Loucy (cell line): ENCODE measurements around the gene DNAJB6.

Experiments used
- H2AFZ ChIP-seq: fragments of 200-600 bp; sonication (generic); 2 replicates; pipeline ENCODE4 v1.6.0; 2016; ENCODE audit warnings: antibody characterized with exemption, mild to moderate bottlenecking, low read length, moderate library complexity
- H3F3A ChIP-seq: fragments of 200-600 bp; 2 replicates; pipeline ENCODE4 v1.6.0; 2016; ENCODE audit warnings: antibody characterized with exemption, low read depth, mild to moderate bottlenecking
- H3K27me3 ChIP-seq: fragments of 200-600 bp; sonication (generic); 2 replicates; pipeline ENCODE4 v1.6.1; 2014; ENCODE audit warnings: low read length, mild to moderate bottlenecking; ENCODE audit not compliant: insufficient read depth, poor library complexity, severe bottlenecking
- H3K36me3 ChIP-seq: fragments of 200-600 bp; sonication (generic); 2 replicates; pipeline ENCODE4 v1.6.1; 2016; ENCODE audit warnings: low read length; ENCODE audit not compliant: insufficient read depth
- H3K4me1 ChIP-seq: fragments of 200-600 bp; sonication (generic); 2 replicates; pipeline ENCODE4 v1.5.1; 2014; ENCODE audit warnings: low read length, mild to moderate bottlenecking; ENCODE audit not compliant: insufficient read depth, poor library complexity, severe bottlenecking
- H3K4me2 ChIP-seq: fragments of 200-600 bp; sonication (generic); 2 replicates; pipeline ENCODE4 v1.6.0; 2014; ENCODE audit warnings: antibody characterized with exemption, low read length, low read depth, mild to moderate bottlenecking; ENCODE audit not compliant: poor library complexity, severe bottlenecking
- H3K4me3 ChIP-seq: fragments of 200-600 bp; sonication (generic); 2 replicates; pipeline ENCODE4 v1.5.1; 2014; ENCODE audit warnings: low read length, mild to moderate bottlenecking, mixed read lengths; ENCODE audit not compliant: poor library complexity, severe bottlenecking
- H3K79me2 ChIP-seq: fragments of 200-600 bp; sonication (generic); 2 replicates; pipeline ENCODE4 v1.6.1; 2014; ENCODE audit warnings: low read length; ENCODE audit not compliant: insufficient read depth
- H3K9ac ChIP-seq: fragments of 200-600 bp; sonication (generic); 2 replicates; pipeline ENCODE4 v1.6.0; 2014; ENCODE audit warnings: mild to moderate bottlenecking, low read depth, low read length, moderate library complexity; ENCODE audit not compliant: poor library complexity, severe bottlenecking
- H3K9me2 ChIP-seq: fragments of 200-600 bp; sonication (generic); replicated peaks from 2 replicates; pipeline ENCODE4 v1.6.1; 2016; ENCODE audit warnings: low read depth, low read length, mixed read lengths
- H3K9me3 ChIP-seq: fragments of 200-600 bp; sonication (generic); 2 replicates; pipeline ENCODE4 v1.6.1; 2014; ENCODE audit warnings: mild to moderate bottlenecking, antibody characterized with exemption, low read length, low read depth; ENCODE audit not compliant: insufficient read depth
- H4K20me1 ChIP-seq: fragments of 200-600 bp; sonication (generic); 2 replicates; pipeline ENCODE4 v1.6.0; 2014; ENCODE audit warnings: antibody characterized with exemption, low read length, mild to moderate bottlenecking; ENCODE audit not compliant: insufficient read depth, poor library complexity, severe bottlenecking
- EZH2phosphoT487 ChIP-seq: fragments of 200-600 bp; IDR thresholded peaks from 2 replicates; pipeline ENCODE4 v1.6.1; 2018; ENCODE audit warnings: antibody characterized with exemption, mild to moderate bottlenecking, moderate library complexity, borderline replicate concordance
- TF ChIP-seq, protein P1 (sequence below): fragments of 200-600 bp; sonication (generic); conservative IDR thresholded peaks from 2 replicates; pipeline ENCODE4 v1.5.1; 2014; ENCODE audit warnings: mild to moderate bottlenecking, antibody characterized with exemption, low read length

The DNAJB6 gene

DNA sequence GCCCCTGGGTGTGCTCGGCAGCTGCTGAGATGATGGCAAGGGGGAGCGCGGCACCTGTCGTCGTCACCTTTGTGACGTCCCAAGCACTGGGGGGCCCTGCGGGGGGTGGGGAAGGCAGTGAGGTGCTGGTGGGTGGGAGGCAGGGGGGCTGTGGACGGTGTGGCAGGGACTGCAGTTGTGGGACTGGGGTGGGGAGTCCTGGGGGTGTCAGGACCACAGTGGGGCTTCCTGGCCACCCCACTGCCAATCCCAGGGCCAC, 82.2 kb downstream of the DNAJB6 start:
- TF ChIP-seq, protein P1, sequence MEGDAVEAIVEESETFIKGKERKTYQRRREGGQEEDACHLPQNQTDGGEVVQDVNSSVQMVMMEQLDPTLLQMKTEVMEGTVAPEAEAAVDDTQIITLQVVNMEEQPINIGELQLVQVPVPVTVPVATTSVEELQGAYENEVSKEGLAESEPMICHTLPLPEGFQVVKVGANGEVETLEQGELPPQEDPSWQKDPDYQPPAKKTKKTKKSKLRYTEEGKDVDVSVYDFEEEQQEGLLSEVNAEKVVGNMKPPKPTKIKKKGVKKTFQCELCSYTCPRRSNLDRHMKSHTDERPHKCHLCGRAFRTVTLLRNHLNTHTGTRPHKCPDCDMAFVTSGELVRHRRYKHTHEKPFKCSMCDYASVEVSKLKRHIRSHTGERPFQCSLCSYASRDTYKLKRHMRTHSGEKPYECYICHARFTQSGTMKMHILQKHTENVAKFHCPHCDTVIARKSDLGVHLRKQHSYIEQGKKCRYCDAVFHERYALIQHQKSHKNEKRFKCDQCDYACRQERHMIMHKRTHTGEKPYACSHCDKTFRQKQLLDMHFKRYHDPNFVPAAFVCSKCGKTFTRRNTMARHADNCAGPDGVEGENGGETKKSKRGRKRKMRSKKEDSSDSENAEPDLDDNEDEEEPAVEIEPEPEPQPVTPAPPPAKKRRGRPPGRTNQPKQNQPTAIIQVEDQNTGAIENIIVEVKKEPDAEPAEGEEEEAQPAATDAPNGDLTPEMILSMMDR = no peak
- no peak for TF ChIP-seq EZH2phosphoT487
- H3F3A ChIP-seq = no peaks in the 10 kb centered on the region
- H3K4me1 ChIP-seq = no peaks in the 10 kb centered on the region
- no peaks in the 10 kb centered on the region for H3K9me2 ChIP-seq
- no peaks in the 10 kb centered on the region for H4K20me1 ChIP-seq
- no peak overlapping the region for H2AFZ ChIP-seq
- H3K79me2 ChIP-seq = no peaks in the 10 kb centered on the region
- H3K9me3 ChIP-seq = no peaks in the 10 kb centered on the region
- H3K27me3 ChIP-seq = no peaks in the 10 kb centered on the region
- no peak overlapping the region for H3K4me3 ChIP-seq
- no peak overlapping the region for H3K4me2 ChIP-seq
- H3K36me3 ChIP-seq = peaks cover 33% of the 10 kb centered on the region; the same call in 1 of the 2 replicates
- H3K9ac ChIP-seq = no peak overlapping the region

DNA sequence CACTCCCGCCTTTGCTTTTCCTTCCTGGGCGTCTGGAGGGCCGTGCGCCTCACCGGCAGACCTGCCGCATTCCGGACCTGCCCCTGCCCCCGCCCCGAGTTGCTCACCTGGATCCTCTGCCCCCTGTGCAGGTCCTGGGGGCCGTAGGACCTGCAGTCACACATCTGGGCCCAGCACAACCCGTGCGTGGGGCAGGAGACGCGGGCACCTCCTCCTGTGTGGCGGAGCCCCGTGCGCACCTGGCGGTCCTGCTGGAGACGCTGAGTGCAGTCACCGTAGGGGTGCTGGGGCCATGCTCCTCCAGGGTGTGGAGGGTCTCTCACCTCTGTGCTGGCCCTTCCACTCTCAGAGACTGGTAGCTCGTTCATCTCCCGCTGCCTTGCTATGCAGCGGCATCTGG, 85.5 kb downstream of the DNAJB6 start:
- H2AFZ ChIP-seq = no peak overlapping the region
- H3K27me3 ChIP-seq = no peaks in the 10 kb centered on the region
- no peaks in the 10 kb centered on the region for H4K20me1 ChIP-seq
- H3K79me2 ChIP-seq = no peaks in the 10 kb centered on the region
- no peaks in the 10 kb centered on the region for H3K4me1 ChIP-seq
- H3K9me3 ChIP-seq = no peaks in the 10 kb centered on the region
- H3F3A ChIP-seq = no peaks in the 10 kb centered on the region
- no peak overlapping the region for H3K4me3 ChIP-seq
- H3K9ac ChIP-seq = no peak overlapping the region
- TF ChIP-seq, protein P1 = no peak
- TF ChIP-seq EZH2phosphoT487 = no peak
- H3K4me2 ChIP-seq = no peak overlapping the region
- H3K36me3 ChIP-seq = peaks cover 3% of the 10 kb centered on the region; the same call in 1 of the 2 replicates
- H3K9me2 ChIP-seq = no peaks in the 10 kb centered on the region

DNA sequence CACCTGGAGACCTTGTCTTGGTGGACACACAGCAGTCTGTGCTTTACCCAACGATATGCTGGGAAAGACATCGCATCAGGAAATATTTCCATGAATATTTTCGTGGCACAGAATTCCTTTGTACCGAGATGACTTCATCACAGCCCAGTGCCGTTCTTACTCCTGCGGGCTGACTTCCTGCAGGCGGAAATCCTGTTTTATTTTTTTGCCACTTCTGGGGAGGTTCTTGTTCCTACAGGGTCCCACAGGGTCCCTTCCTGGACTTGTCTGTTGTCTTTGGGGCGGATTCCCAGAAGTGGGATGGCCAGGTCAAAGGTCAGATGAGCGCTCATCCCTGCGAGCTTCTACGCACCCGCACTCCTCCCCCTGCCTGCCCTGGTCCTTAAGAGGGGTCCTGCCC, 86.5 kb downstream of the DNAJB6 start:
- no peaks in the 10 kb centered on the region for H3F3A ChIP-seq
- no peak overlapping the region for H3K4me2 ChIP-seq
- no peak overlapping the region for H3K4me3 ChIP-seq
- H2AFZ ChIP-seq = no peak overlapping the region
- TF ChIP-seq, protein P1 = no peak
- no peak for TF ChIP-seq EZH2phosphoT487
- H3K27me3 ChIP-seq = no peaks in the 10 kb centered on the region
- H3K4me1 ChIP-seq = no peaks in the 10 kb centered on the region
- no peaks in the 10 kb centered on the region; the same call in 1 of the 2 replicates for H3K36me3 ChIP-seq
- H3K9ac ChIP-seq = no peak overlapping the region
- H3K79me2 ChIP-seq = no peaks in the 10 kb centered on the region
- H3K9me2 ChIP-seq = no peaks in the 10 kb centered on the region
- H3K9me3 ChIP-seq = no peaks in the 10 kb centered on the region
- no peaks in the 10 kb centered on the region for H4K20me1 ChIP-seq
